Testis (tissue), 3 donors: Measurements from ENCODE around the gene EDEM2. TPM values are rescaled to one million over a fixed set of nuclear protein-coding genes. Genes with fewer than 3 reads are reported as not detected.

Source experiments
- DNase-seq: peaks from one replicate; pipeline ENCODE4 v3.0.0-alpha.2; 2019
- H3K27ac ChIP-seq, 2 donors: fragments of 200-600 bp; sonication (generic); one replicate each; pipeline ENCODE4 v1.5.1; 2019
- H3K27me3 ChIP-seq: fragments of 200-600 bp; sonication (generic); one replicate; pipeline ENCODE4 v1.5.1; 2019
- H3K36me3 ChIP-seq: fragments of 200-600 bp; sonication (generic); one replicate; pipeline ENCODE4 v1.5.1; 2017; ENCODE audit warnings: low read depth; ENCODE audit errors: missing control alignments
- H3K4me1 ChIP-seq: fragments of 200-600 bp; sonication (generic); one replicate; pipeline ENCODE4 v1.5.1; 2019
- H3K4me3 ChIP-seq, 2 donors: fragments of 200-600 bp; sonication (generic); one replicate each; pipeline ENCODE4 v1.5.1; 2017 to 2019
- H3K9me3 ChIP-seq: fragments of 200-600 bp; sonication (generic); one replicate; pipeline ENCODE4 v1.5.1; 2017
- CTCF ChIP-seq, 3 experiments: fragments of 450-650 bp in 2 of 3; fragments of 200-600 bp in 1 of 3; sonication (generic) in 1 of 3; IDR thresholded peaks; one replicate each; pipeline ENCODE4 v1.5.1; 2016 to 2019; ENCODE audit warnings: antibody characterized with exemption in 3 of 3, mild to moderate bottlenecking in 2 of 3, moderate library complexity in 1 of 3
- POLR2A ChIP-seq: fragments of 450-650 bp; IDR thresholded peaks from one replicate; pipeline ENCODE4 v1.6.1; 2017; ENCODE audit warnings: antibody characterized with exemption, mild to moderate bottlenecking, moderate library complexity
- WGBS, 2 donors: methylation state at CpG; one replicate each; pipeline ENCODE4 v1.1.5; 2018; 5-methylcytosine and 5-hydroxymethylcytosine counted together
- intact Hi-C: fragments of 100-400 bp; cut with DNase I; formaldehyde crosslinking; loops from one replicate; pipeline ENCODE4 v1.15.1; 2023; ENCODE audit warnings: low total_unique reads
- polyA plus RNA-seq: library from polyadenylated mRNA; stranded (reverse); fragments of 350-450 nt; fragmentation: Illumina TruSeq; extraction: RNeasy Lipid Tissue Mini Kit (QIAGEN cat#74804); gene quantifications from one replicate; pipeline ENCODE4 v1.2.3, GENCODE V29; 2014; ENCODE audit warnings: low read depth, low replicate concordance; ENCODE audit not compliant: insufficient read depth
- total RNA-seq, 2 donors: library from RNA; depleted of rRNA; stranded (reverse); fragments of >200 nt; gene quantifications; one replicate each; pipeline ENCODE4 v1.2.3, GENCODE V29; 2016

The EDEM2 gene
- total and polyA plus RNA-seq, 3 donors from 2014 or later = 14.0 to 16.9 (median 15.7) TPM

- intact Hi-C loops = no loop called here
- Histone ChIP-seq H3K4me3 (no peak overlapping the region), H3K27ac (peak overlapping the region; percentile 6 to 73), H3K9me3 (no peaks in the 10 kb centered on the region), H3K4me1 (peaks cover 13% of the 10 kb centered on the region), H3K36me3 (no peaks in the 10 kb centered on the region), H3K27me3 (no peaks in the 10 kb centered on the region)
- peak; percentile 33 for DNase-seq
- TF ChIP-seq CTCF (IDR thresholded peaks at IDR 0.05) (no peak), POLR2A (no peak)
- 61 to 62% methylated on average over 6 of the region's 6 CpGs for WGBS, 2 donors
Measured at GRCh38 chr20:35134880-35135279, 12.3 kb downstream of the EDEM2 start.

DNA sequence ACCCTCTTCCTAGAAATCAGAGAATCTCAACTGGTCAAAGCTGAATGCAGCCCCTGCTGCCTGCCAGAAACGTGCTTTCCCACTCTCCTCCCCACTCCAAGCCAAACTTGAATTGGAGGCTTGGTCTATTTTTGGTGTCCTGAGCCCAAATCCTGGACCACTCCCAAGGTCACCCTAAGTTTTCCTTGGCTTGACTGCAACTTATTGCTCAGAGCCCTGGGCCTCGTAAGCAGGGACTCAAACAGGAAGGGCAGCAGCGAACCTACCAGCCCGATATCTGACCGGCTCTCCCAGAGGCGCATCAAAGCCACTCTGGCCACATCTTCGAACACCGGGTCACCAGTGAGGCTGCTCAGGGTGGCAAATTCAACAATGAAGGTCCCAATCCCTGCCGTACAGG lies 12.7 kb downstream of the EDEM2 start:
- DNase-seq = peak; percentile 70
- 30 to 48% methylated on average over 4 to 9 of the region's 9 CpGs for WGBS, 2 donors
- TF ChIP-seq POLR2A (no peak), CTCF (IDR thresholded peaks at IDR 0.05) (no peak)
- H3K4me3 ChIP-seq = no peak overlapping the region
- H3K27ac ChIP-seq = peak overlapping the region; percentile 6 to 73
- no peaks in the 10 kb centered on the region for H3K36me3 ChIP-seq
- H3K9me3 ChIP-seq = no peaks in the 10 kb centered on the region
- peaks cover 13% of the 10 kb centered on the region for H3K4me1 ChIP-seq
- intact Hi-C loops = no loop called here
- H3K27me3 ChIP-seq = no peaks in the 10 kb centered on the region

DNA sequence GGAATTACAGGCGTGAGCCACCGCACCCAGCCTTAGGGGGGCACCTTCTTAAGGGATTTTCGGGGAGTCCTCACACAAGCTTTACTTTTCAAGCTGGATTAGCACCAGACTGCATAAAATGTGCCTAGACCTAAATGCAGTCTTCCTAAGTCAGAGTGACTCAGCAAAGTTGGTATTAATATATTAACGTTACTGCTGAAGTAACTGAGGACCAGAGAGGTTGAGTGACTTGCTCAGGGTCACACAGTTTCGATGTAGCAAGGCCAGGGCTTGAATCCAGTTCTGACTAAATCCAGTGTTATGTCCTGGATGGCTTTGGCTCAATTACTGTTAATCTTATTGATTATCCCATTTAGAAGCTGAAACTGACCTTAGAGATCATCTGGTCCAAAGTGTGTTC lies 13.4 kb downstream of the EDEM2 start:
- H3K9me3 ChIP-seq = no peaks in the 10 kb centered on the region
- peaks cover 13% of the 10 kb centered on the region for H3K4me1 ChIP-seq
- DNase-seq = no peak
- TF ChIP-seq CTCF (IDR thresholded peaks at IDR 0.05) (no peak), POLR2A (no peak)
- no peak overlapping the region for H3K4me3 ChIP-seq
- 82 to 83% methylated on average over 5 of the region's 5 CpGs for WGBS, 2 donors
- intact Hi-C loops = no loop called here
- H3K27ac ChIP-seq = peak overlapping the region in 1 of 2 donors; percentile 73
- H3K36me3 ChIP-seq = no peaks in the 10 kb centered on the region
- no peaks in the 10 kb centered on the region for H3K27me3 ChIP-seq

GRCh38 chr20:35133031-35133430 lies 14.1 kb downstream of the EDEM2 start:
- Histone ChIP-seq H3K9me3 (no peaks in the 10 kb centered on the region), H3K4me1 (peaks cover 13% of the 10 kb centered on the region), H3K27me3 (no peaks in the 10 kb centered on the region), H3K4me3 (no peak overlapping the region), H3K36me3 (no peaks in the 10 kb centered on the region), H3K27ac (no peak overlapping the region)
- intact Hi-C loops = no loop called here
- TF ChIP-seq POLR2A (no peak), CTCF (IDR thresholded peaks at IDR 0.05) (no peak)
- no peak for DNase-seq
- 81 to 92% methylated on average over 5 of the region's 5 CpGs for WGBS, 2 donors

DNA sequence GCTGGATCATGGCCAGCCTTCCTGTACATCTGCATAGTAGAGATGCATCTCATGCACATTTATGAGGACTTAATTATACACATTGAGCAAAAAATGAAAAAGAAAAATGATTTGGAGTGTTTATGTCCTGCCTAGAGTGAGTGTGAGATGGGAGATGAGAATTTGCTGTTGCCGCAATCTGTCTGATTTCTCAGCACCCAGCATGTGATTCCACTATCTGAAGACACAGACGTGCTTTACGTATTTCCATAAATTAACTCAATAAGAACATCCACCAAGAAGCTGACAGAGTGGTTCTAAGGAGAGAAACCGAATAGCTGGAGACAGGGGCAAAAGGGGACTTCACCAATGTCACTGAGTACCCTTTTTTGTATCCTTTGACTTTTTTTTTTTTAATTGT lies 15.2 kb downstream of the EDEM2 start:
- no peak for DNase-seq
- peaks cover 13% of the 10 kb centered on the region for H3K4me1 ChIP-seq
- no peak overlapping the region for H3K4me3 ChIP-seq
- no peaks in the 10 kb centered on the region for H3K36me3 ChIP-seq
- no peaks in the 10 kb centered on the region for H3K27me3 ChIP-seq
- H3K9me3 ChIP-seq = no peaks in the 10 kb centered on the region
- no peak overlapping the region for H3K27ac ChIP-seq
- TF ChIP-seq POLR2A (no peak), CTCF (IDR thresholded peaks at IDR 0.05) (no peak)
- intact Hi-C loops = no loop called here
- 84 to 86% methylated on average over 4 of the region's 4 CpGs for WGBS, 2 donors
